ENCODE data around the gene TRMT61A. TPM values are rescaled to one million over a fixed set of nuclear protein-coding genes. Genes with fewer than 3 reads are reported as not detected.

Gene TRMT61A
- total RNA-seq, result 19.4 and 21.8 TPM in 2 replicates

GRCh38 chr14:103528587-103529382 is at the start of gene TRMT61A:
Gene TRMT61A (plus strand): TSS chr14:103529196. CDS start chr14:103529979, 783 bp downstream.
- TF ChIP-seq CTCF (IDR thresholded peaks at IDR 0.05), result no peak
- intact Hi-C loops (cut with micrococcal nuclease), result loop anchor here (1.0 to 10.0 kb wide), 4 partner anchors 7 to 764 kb away; partner anchors contain the start of genes EIF5 and MARK3
- CTCF ChIA-PET, result interaction anchor here (3.3 kb wide), 1 partner anchor 10 kb away, joined by 16 read pairs; no protein-coding TSS in a partner anchor

GRCh38 chr14:103480595-103480994 is 48.4 kb upstream of the TRMT61A start:
- POLR2A ChIA-PET, result interaction anchor here (0.6 to 1.3 kb wide), 2 partner anchors 47 to 545 kb away, joined by 3 to 4 read pairs; no protein-coding TSS in a partner anchor
- peak; percentile 93 for ATAC-seq (ENCODE audit: low read depth)
- no peak for DNase-seq

More at GRCh38 chr14:103528587-103529382, at the start of gene TRMT61A:
- ATAC-seq (ENCODE audit: low read depth), result peak; percentile 26
- POLR2A ChIA-PET, result interaction anchor here (0.6 to 1.4 kb wide), 13 partner anchors 8 to 895 kb away, joined by 3 to 8 read pairs (median 3); partner anchors contain the start of genes BAG5, CDC42BPB, COA8 and EIF5
- Mint-ChIP-seq H3K4me3 (peak within 1 kb of the TSS; percentile 92), H3K27me3 (no peaks in the 10 kb centered on the region), H3K9me3 (no peaks in the 10 kb centered on the region), H3K27ac (peak within 1 kb of the TSS; percentile 96), H3K36me3 (ENCODE audit: low read depth) (peaks cover 18% of the 10 kb centered on the region), H3K4me1 (peaks cover 62% of the 10 kb centered on the region)
- peak; percentile 65 for DNase-seq

GRCh38 chr14:103483600-103483999 is 45.4 kb upstream of the TRMT61A start:
- TF ChIP-seq CTCF (IDR thresholded peaks at IDR 0.05), result no peak
- Mint-ChIP-seq H3K4me1 (peaks cover 18% of the 10 kb centered on the region), H3K27ac (no peak overlapping the region), H3K27me3 (no peaks in the 10 kb centered on the region), H3K9me3 (no peaks in the 10 kb centered on the region), H3K4me3 (no peak overlapping the region), H3K36me3 (ENCODE audit: low read depth) (peaks cover 51% of the 10 kb centered on the region)
- ATAC-seq (ENCODE audit: low read depth) (no peak), DNase-seq (no peak)
- CTCF ChIA-PET, result no interaction called here
- intact Hi-C loops (cut with micrococcal nuclease), result no loop called here
- POLR2A ChIA-PET, result no interaction called here

More at GRCh38 chr14:103480595-103480994, 48.4 kb upstream of the TRMT61A start:
- H3K36me3 Mint-ChIP-seq (ENCODE audit: low read depth), result peaks cover 66% of the 10 kb centered on the region
- CTCF ChIA-PET, result interaction anchor here (1.3 kb wide), 1 partner anchor 90 kb away, joined by 4 read pairs; no protein-coding TSS in a partner anchor
- no peaks in the 10 kb centered on the region for H3K9me3 Mint-ChIP-seq
- TF ChIP-seq CTCF (IDR thresholded peaks at IDR 0.05), result no peak
- intact Hi-C loops (cut with micrococcal nuclease), result loop anchor here (2.0 kb wide), 1 partner anchor 146 kb away; the partner anchor contains the start of gene EIF5
- peak overlapping the region; percentile 35 for H3K4me3 Mint-ChIP-seq
- H3K27me3 Mint-ChIP-seq, result no peaks in the 10 kb centered on the region
- peaks cover 18% of the 10 kb centered on the region for H3K4me1 Mint-ChIP-seq
- peak overlapping the region; percentile 51 for H3K27ac Mint-ChIP-seq

GRCh38 chr14:103485504-103485903 is 43.5 kb upstream of the TRMT61A start:
- ATAC-seq (ENCODE audit: low read depth) (no peak), DNase-seq (no peak)
- no peak overlapping the region for H3K27ac Mint-ChIP-seq
- H3K9me3 Mint-ChIP-seq, result no peaks in the 10 kb centered on the region
- H3K27me3 Mint-ChIP-seq, result no peaks in the 10 kb centered on the region
- H3K4me1 Mint-ChIP-seq, result peaks cover 10% of the 10 kb centered on the region
- CTCF ChIA-PET, result interaction anchor here (1.4 kb wide), 1 partner anchor 33 kb away, joined by 5 read pairs; no protein-coding TSS in a partner anchor
- intact Hi-C loops (cut with micrococcal nuclease), result no loop called here
- POLR2A ChIA-PET, result no interaction called here
- peaks cover 53% of the 10 kb centered on the region for H3K36me3 Mint-ChIP-seq (ENCODE audit: low read depth)
- TF ChIP-seq CTCF (IDR thresholded peaks at IDR 0.05), result no peak
- H3K4me3 Mint-ChIP-seq, result no peak overlapping the region

- Mint-ChIP-seq H3K9me3 (no peaks in the 10 kb centered on the region), H3K27me3 (no peaks in the 10 kb centered on the region), H3K4me1 (no peaks in the 10 kb centered on the region), H3K27ac (no peak overlapping the region), H3K36me3 (ENCODE audit: low read depth) (peaks cover 53% of the 10 kb centered on the region), H3K4me3 (no peak overlapping the region)
- intact Hi-C loops (cut with micrococcal nuclease), result no loop called here
- CTCF ChIA-PET, result no interaction called here
- no peak for DNase-seq
- POLR2A ChIA-PET, result no interaction called here
- no peak for TF ChIP-seq CTCF (IDR thresholded peaks at IDR 0.05)
- ATAC-seq (ENCODE audit: low read depth), result no peak
Observed at GRCh38 chr14:103488071-103488470, 40.9 kb upstream of the TRMT61A start.

Data from activated B cell treated with CpG ODN at 0.5 μM for 24 hours (primary cell).